HCEC 1CT (cell line): Measurements from ENCODE around the gene RIC1.
"Not testable (repeated sequence)": the region's sequence is repeated elsewhere in the genome, so short reads cannot be mapped to it uniquely, and the experiment has no call there.

Experiments used
- DNase-seq: peaks from one replicate; pipeline ENCODE4 v3.0.0-alpha.2; 2017

RIC1 gene, protein sequence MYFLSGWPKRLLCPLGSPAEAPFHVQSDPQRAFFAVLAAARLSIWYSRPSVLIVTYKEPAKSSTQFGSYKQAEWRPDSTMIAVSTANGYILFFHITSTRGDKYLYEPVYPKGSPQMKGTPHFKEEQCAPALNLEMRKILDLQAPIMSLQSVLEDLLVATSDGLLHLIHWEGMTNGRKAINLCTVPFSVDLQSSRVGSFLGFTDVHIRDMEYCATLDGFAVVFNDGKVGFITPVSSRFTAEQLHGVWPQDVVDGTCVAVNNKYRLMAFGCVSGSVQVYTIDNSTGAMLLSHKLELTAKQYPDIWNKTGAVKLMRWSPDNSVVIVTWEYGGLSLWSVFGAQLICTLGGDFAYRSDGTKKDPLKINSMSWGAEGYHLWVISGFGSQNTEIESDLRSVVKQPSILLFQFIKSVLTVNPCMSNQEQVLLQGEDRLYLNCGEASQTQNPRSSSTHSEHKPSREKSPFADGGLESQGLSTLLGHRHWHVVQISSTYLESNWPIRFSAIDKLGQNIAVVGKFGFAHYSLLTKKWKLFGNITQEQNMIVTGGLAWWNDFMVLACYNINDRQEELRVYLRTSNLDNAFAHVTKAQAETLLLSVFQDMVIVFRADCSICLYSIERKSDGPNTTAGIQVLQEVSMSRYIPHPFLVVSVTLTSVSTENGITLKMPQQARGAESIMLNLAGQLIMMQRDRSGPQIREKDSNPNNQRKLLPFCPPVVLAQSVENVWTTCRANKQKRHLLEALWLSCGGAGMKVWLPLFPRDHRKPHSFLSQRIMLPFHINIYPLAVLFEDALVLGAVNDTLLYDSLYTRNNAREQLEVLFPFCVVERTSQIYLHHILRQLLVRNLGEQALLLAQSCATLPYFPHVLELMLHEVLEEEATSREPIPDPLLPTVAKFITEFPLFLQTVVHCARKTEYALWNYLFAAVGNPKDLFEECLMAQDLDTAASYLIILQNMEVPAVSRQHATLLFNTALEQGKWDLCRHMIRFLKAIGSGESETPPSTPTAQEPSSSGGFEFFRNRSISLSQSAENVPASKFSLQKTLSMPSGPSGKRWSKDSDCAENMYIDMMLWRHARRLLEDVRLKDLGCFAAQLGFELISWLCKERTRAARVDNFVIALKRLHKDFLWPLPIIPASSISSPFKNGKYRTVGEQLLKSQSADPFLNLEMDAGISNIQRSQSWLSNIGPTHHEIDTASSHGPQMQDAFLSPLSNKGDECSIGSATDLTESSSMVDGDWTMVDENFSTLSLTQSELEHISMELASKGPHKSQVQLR (N-terminal part only)

DNA sequence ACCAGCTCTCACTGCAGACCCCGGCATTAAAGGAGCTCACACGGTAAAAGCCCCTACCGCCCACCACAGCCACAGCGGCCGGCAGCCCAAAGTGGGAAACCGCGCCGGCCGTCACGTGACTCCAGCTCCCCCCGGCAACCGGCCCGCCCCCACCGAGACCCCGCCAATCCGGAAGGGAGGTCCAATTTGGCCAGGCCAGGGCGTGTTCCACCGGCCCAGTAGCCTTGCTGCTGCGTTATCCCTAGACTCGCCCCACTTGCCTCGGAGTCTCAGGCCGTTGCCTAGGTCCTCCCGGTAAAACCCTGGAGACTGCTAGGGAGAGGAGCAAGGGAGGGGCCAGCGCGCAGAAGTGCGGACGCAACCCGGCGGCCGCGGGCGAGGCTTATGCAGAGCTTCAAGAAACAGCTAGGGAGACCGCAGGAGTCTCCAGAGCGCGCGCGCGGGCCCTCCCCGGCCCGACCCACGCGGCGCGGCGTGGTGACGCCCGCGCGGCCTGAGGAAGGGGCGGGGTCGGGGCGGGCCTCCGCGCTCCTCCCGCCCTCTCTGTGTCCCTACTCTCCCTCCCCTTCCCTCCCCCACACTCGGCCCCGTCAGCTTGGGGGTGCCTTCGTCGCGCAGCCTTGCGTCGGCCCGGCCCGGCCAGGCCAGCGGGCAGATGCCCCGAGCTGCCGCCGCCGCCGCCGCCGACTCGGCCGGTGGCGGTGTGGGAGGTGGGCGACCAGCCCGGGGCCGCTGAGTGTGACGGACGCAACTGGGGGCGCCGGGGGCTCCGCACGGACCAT lies at the start of gene RIC1:
Gene RIC1 (plus strand): TSS at position 578 of the 782 bp plus-strand sequence. CDS start 203 bp downstream, at position 781.
- DNase-seq: peak; percentile 90

- no peak for DNase-seq
Observed at GRCh38 chr9:5579881-5580280, 49.0 kb upstream of the RIC1 start.

GRCh38 chr9:5580650-5581049 lies 48.3 kb upstream of the RIC1 start:
- no peak for DNase-seq

- DNase-seq: not testable (repeated sequence)
Observed at GRCh38 chr9:5581706-5582105, 47.2 kb upstream of the RIC1 start.

- peak; percentile 76 for DNase-seq
Observed at GRCh38 chr9:5582835-5583195, 46.1 kb upstream of the RIC1 start.

GRCh38 chr9:5586391-5586802 lies 42.5 kb upstream of the RIC1 start:
- peak; percentile 87 for DNase-seq

- DNase-seq: peak; percentile 96
Observed at GRCh38 chr9:5587024-5587423, 41.9 kb upstream of the RIC1 start.

GRCh38 chr9:5592231-5592630 lies 36.7 kb upstream of the RIC1 start:
- DNase-seq: no peak

GRCh38 chr9:5592904-5593303 lies 36.0 kb upstream of the RIC1 start:
- DNase-seq: peak; percentile 27

DNA sequence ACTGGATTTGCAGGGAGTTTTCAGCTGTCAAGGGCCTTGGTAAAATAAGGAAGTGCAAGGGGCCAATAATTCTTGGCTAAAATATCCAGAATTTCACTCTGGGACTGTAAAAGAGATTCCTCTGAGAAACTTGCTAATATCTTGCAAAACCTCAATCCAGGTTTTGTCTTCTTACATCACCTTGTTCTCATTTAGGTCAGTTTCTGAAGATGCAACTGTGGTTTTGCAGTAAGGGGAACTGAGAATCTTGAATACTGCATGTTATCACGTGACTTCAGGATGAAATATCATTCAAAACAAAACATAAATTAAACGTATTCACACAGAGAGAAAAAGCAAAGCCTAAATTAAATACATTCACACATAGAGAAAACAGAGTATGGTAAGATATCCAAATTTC lies 35.0 kb upstream of the RIC1 start:
- no peak for DNase-seq

DNA sequence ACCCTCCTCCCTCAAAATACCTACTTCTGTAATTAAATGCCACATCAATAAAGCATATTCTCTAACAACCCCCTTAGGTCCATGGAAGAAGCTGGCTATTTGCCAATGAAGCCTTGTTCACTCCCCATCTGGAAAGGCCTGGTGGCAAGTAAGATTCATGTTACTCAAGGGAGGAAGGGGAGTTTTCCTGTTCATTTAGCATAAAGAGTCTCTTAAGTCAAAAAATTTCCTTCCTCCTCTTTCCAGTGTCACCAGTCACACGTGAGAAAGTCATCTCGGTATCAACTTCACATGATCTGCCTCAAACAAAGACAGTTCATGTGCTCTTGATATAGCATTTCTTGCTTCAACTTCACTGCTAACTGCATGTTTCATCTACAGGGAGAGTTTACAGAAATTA lies 32.7 kb upstream of the RIC1 start:
- DNase-seq: no peak

- DNase-seq: no peak
Observed at GRCh38 chr9:5608298-5609225, 20.3 kb upstream of the RIC1 start.

- DNase-seq: no peak
Observed at GRCh38 chr9:5609226-5609596, 19.7 kb upstream of the RIC1 start.

GRCh38 chr9:5610491-5610890 lies 18.4 kb upstream of the RIC1 start:
- no peak for DNase-seq

DNA sequence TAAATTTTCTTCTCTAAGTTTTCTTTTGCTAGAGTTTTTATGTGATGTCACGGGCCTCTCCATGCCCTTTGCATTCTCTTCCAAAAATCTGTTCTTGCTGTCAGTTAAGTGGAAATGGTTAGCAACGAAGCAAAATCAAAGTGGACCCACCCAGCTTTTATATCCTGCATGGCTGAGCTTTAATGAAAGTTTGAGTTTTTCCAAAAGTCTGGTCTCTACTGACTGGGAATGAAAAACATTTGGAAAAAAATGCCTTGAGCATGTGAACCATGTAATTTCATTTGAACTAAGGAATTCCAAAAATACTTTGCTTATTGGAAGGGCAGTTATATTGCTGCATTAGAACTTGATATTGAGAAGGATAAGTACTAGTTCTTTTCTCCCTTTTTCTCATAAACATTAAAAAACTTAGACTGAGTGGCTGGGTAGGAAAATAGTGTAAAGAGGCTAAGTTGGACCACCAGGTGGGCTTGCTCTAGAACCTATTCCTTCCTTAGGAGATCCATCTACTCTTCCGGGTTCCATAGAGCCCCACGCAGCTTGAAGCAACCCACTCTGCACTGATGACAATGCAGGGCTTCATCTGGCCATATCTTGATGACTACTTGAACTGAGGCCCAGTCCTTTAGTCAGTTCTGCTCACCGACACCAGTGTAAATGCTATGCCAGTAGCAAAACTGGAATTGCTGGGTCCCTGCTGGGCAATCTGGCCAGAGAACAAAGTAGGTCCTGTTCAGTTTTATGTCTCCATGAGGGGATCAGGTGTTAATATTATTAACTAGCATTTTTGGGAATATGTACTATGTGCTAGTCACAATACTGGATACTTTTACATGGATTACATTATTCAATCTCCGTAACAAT lies 17.4 kb upstream of the RIC1 start:
- no peak for DNase-seq

GRCh38 chr9:5612185-5612530 lies 16.7 kb upstream of the RIC1 start:
- no peak for DNase-seq

- DNase-seq: no peak
Observed at GRCh38 chr9:5614192-5614591, 14.7 kb upstream of the RIC1 start.

DNA sequence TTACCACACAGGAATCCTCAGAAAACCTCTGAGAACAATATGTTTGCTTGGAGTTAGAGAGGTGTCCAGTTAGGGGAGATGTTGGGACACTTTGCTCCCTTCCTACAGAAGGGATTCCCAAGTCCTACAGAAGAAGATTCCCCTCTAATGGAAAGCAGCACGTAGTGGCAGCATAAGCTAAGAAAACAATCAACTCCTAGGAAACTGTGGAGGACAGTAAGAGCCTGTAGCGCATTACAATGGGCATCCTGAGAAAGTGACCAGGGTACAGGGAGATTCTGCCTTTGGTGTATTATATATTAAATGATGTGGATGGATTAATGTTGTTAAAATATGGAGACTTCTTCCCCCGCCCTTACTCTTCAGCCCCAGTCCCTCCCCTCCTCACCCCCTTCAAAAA lies 13.9 kb upstream of the RIC1 start:
- DNase-seq: no peak

- DNase-seq: no peak
Observed at GRCh38 chr9:5617749-5618148, 11.2 kb upstream of the RIC1 start.

DNA sequence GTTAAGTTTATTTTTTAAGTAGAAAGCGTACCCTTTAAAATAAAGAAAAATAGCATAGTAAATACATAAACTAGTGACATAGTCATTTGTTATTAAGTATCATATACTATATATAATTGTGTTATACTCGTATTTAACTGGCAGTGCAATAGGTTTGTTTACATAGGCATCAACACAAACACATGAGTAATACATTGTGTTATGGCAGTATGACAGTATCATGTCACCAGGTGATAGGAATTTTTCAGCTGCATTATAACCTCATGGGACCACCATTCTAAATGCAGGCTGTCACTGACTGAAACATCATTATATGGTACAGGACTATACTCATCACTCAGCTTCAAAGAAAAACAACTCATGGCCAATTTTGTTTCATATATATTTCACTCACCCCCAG lies 8.4 kb upstream of the RIC1 start:
- DNase-seq: no peak
